ENCODE measurements around the gene ACVR2B.

ACVR2B gene

GRCh38 chr3:38522002-38522401, 68.3 kb downstream of the ACVR2B start:
- Histone ChIP-seq H3K9ac (ENCODE audit: low read length in 5 of 5) (no peak overlapping the region), H3K27me3 (ENCODE audit: control insufficient read depth in 5 of 5, insufficient read depth in 4 of 5, low read length in 5 of 5) (no peaks in the 10 kb centered on the region), H3K36me3 (ENCODE audit: control insufficient read depth in 5 of 5, insufficient read depth in 5 of 5, low read length in 5 of 5) (peaks cover 16 to 41% (median 23%) of the 10 kb centered on the region in 5 donors), H3K9me3 (ENCODE audit: control insufficient read depth in 5 of 5, low read length in 5 of 5) (no peaks in the 10 kb centered on the region), H3K4me3 (ENCODE audit: low read depth in 1 of 5, low read length in 5 of 5) (no peak overlapping the region), H3K27ac (ENCODE audit: low read depth, low read length) (no peak overlapping the region), H3K4me1 (ENCODE audit: control insufficient read depth in 5 of 5, insufficient read depth in 5 of 5, low read length in 5 of 5) (peaks cover 0 to 3% (median 0%) of the 10 kb centered on the region in 5 donors)

- Histone ChIP-seq H3K4me1 (ENCODE audit: control insufficient read depth in 5 of 5, insufficient read depth in 5 of 5, low read length in 5 of 5) (peaks cover 0 to 9% (median 7%) of the 10 kb centered on the region in 5 donors), H3K27ac (ENCODE audit: low read depth, low read length) (no peak overlapping the region), H3K9ac (ENCODE audit: low read length in 5 of 5) (no peak overlapping the region), H3K36me3 (ENCODE audit: control insufficient read depth in 5 of 5, insufficient read depth in 5 of 5, low read length in 5 of 5) (peaks cover 16 to 43% (median 20%) of the 10 kb centered on the region in 5 donors), H3K4me3 (ENCODE audit: low read depth in 1 of 5, low read length in 5 of 5) (no peak overlapping the region), H3K9me3 (ENCODE audit: control insufficient read depth in 5 of 5, low read length in 5 of 5) (no peaks in the 10 kb centered on the region), H3K27me3 (ENCODE audit: control insufficient read depth in 5 of 5, insufficient read depth in 4 of 5, low read length in 5 of 5) (no peaks in the 10 kb centered on the region)
Measured at GRCh38 chr3:38524141-38524739, 70.5 kb downstream of the ACVR2B start.

GRCh38 chr3:38526792-38527191, 73.1 kb downstream of the ACVR2B start:
- Histone ChIP-seq H3K9ac (ENCODE audit: low read length in 5 of 5) (no peak overlapping the region), H3K4me1 (ENCODE audit: control insufficient read depth in 5 of 5, insufficient read depth in 5 of 5, low read length in 5 of 5) (peaks cover 0 to 9% (median 5%) of the 10 kb centered on the region in 5 donors), H3K27ac (ENCODE audit: low read depth, low read length) (no peak overlapping the region), H3K9me3 (ENCODE audit: control insufficient read depth in 5 of 5, low read length in 5 of 5) (no peaks in the 10 kb centered on the region), H3K4me3 (ENCODE audit: low read depth in 1 of 5, low read length in 5 of 5) (no peak overlapping the region), H3K27me3 (ENCODE audit: control insufficient read depth in 5 of 5, insufficient read depth in 4 of 5, low read length in 5 of 5) (no peaks in the 10 kb centered on the region), H3K36me3 (ENCODE audit: control insufficient read depth in 5 of 5, insufficient read depth in 5 of 5, low read length in 5 of 5) (peaks cover 13 to 42% (median 20%) of the 10 kb centered on the region in 5 donors)

- H3K4me3 ChIP-seq (ENCODE audit: low read depth in 1 of 5, low read length in 5 of 5): no peak overlapping the region
- H3K27ac ChIP-seq (ENCODE audit: low read depth, low read length): no peak overlapping the region
- no peaks in the 10 kb centered on the region for H3K27me3 ChIP-seq (ENCODE audit: control insufficient read depth in 5 of 5, insufficient read depth in 4 of 5, low read length in 5 of 5)
- H3K9me3 ChIP-seq (ENCODE audit: control insufficient read depth in 5 of 5, low read length in 5 of 5): no peaks in the 10 kb centered on the region
- H3K9ac ChIP-seq (ENCODE audit: low read length in 5 of 5): no peak overlapping the region
- peaks cover 0 to 9% (median 5%) of the 10 kb centered on the region in 5 donors for H3K4me1 ChIP-seq (ENCODE audit: control insufficient read depth in 5 of 5, insufficient read depth in 5 of 5, low read length in 5 of 5)
- H3K36me3 ChIP-seq (ENCODE audit: control insufficient read depth in 5 of 5, insufficient read depth in 5 of 5, low read length in 5 of 5): peaks cover 13 to 33% (median 17%) of the 10 kb centered on the region in 5 donors
Measured at GRCh38 chr3:38528457-38528856, 74.8 kb downstream of the ACVR2B start.

- no peaks in the 10 kb centered on the region for H3K27me3 ChIP-seq (ENCODE audit: control insufficient read depth in 5 of 5, insufficient read depth in 4 of 5, low read length in 5 of 5)
- peaks cover 0 to 4% (median 0%) of the 10 kb centered on the region in 5 donors for H3K9me3 ChIP-seq (ENCODE audit: control insufficient read depth in 5 of 5, low read length in 5 of 5)
- H3K27ac ChIP-seq (ENCODE audit: low read depth, low read length): no peak overlapping the region
- H3K4me3 ChIP-seq (ENCODE audit: low read depth in 1 of 5, low read length in 5 of 5): no peak overlapping the region
- peaks cover 0 to 14% (median 10%) of the 10 kb centered on the region in 5 donors for H3K4me1 ChIP-seq (ENCODE audit: control insufficient read depth in 5 of 5, insufficient read depth in 5 of 5, low read length in 5 of 5)
- H3K9ac ChIP-seq (ENCODE audit: low read length in 5 of 5): no peak overlapping the region
- peaks cover 0 to 7% (median 0%) of the 10 kb centered on the region in 5 donors for H3K36me3 ChIP-seq (ENCODE audit: control insufficient read depth in 5 of 5, insufficient read depth in 5 of 5, low read length in 5 of 5)
Measured at GRCh38 chr3:38532529-38532928, 78.8 kb downstream of the ACVR2B start.

- Histone ChIP-seq H3K9me3 (ENCODE audit: control insufficient read depth in 5 of 5, low read length in 5 of 5) (peaks cover 0 to 4% (median 0%) of the 10 kb centered on the region in 5 donors), H3K4me3 (ENCODE audit: low read depth in 1 of 5, low read length in 5 of 5) (no peak overlapping the region), H3K27ac (ENCODE audit: low read depth, low read length) (no peak overlapping the region), H3K4me1 (ENCODE audit: control insufficient read depth in 5 of 5, insufficient read depth in 5 of 5, low read length in 5 of 5) (peaks cover 0 to 9% (median 9%) of the 10 kb centered on the region in 5 donors), H3K9ac (ENCODE audit: low read length in 5 of 5) (no peak overlapping the region), H3K27me3 (ENCODE audit: control insufficient read depth in 5 of 5, insufficient read depth in 4 of 5, low read length in 5 of 5) (no peaks in the 10 kb centered on the region), H3K36me3 (ENCODE audit: control insufficient read depth in 5 of 5, insufficient read depth in 5 of 5, low read length in 5 of 5) (peaks cover 0 to 4% (median 0%) of the 10 kb centered on the region in 5 donors)
Measured at GRCh38 chr3:38533285-38533976, 79.7 kb downstream of the ACVR2B start.

- Histone ChIP-seq H3K9me3 (ENCODE audit: control insufficient read depth in 5 of 5, low read length in 5 of 5) (peaks cover 0 to 4% (median 0%) of the 10 kb centered on the region in 5 donors), H3K27me3 (ENCODE audit: control insufficient read depth in 5 of 5, insufficient read depth in 4 of 5, low read length in 5 of 5) (no peaks in the 10 kb centered on the region), H3K9ac (ENCODE audit: low read length in 5 of 5) (no peak overlapping the region), H3K27ac (ENCODE audit: low read depth, low read length) (no peak overlapping the region), H3K4me3 (ENCODE audit: low read depth in 1 of 5, low read length in 5 of 5) (no peak overlapping the region), H3K4me1 (ENCODE audit: control insufficient read depth in 5 of 5, insufficient read depth in 5 of 5, low read length in 5 of 5) (peaks cover 0 to 10% (median 5%) of the 10 kb centered on the region in 5 donors), H3K36me3 (ENCODE audit: control insufficient read depth in 5 of 5, insufficient read depth in 5 of 5, low read length in 5 of 5) (peaks cover 0 to 2% (median 0%) of the 10 kb centered on the region in 5 donors)
Measured at GRCh38 chr3:38534180-38534579, 80.5 kb downstream of the ACVR2B start.

GRCh38 chr3:38534604-38535003, 80.9 kb downstream of the ACVR2B start:
- H3K27me3 ChIP-seq (ENCODE audit: control insufficient read depth in 5 of 5, insufficient read depth in 4 of 5, low read length in 5 of 5): no peaks in the 10 kb centered on the region
- no peak overlapping the region for H3K4me3 ChIP-seq (ENCODE audit: low read depth in 1 of 5, low read length in 5 of 5)
- H3K9ac ChIP-seq (ENCODE audit: low read length in 5 of 5): no peak overlapping the region
- peaks cover 0 to 2% (median 0%) of the 10 kb centered on the region in 5 donors for H3K36me3 ChIP-seq (ENCODE audit: control insufficient read depth in 5 of 5, insufficient read depth in 5 of 5, low read length in 5 of 5)
- peaks cover 0 to 10% (median 5%) of the 10 kb centered on the region in 5 donors for H3K4me1 ChIP-seq (ENCODE audit: control insufficient read depth in 5 of 5, insufficient read depth in 5 of 5, low read length in 5 of 5)
- H3K27ac ChIP-seq (ENCODE audit: low read depth, low read length): no peak overlapping the region
- peaks cover 0 to 4% (median 0%) of the 10 kb centered on the region in 5 donors for H3K9me3 ChIP-seq (ENCODE audit: control insufficient read depth in 5 of 5, low read length in 5 of 5)

- Histone ChIP-seq H3K9me3 (ENCODE audit: control insufficient read depth in 5 of 5, low read length in 5 of 5) (peaks cover 0 to 4% (median 0%) of the 10 kb centered on the region in 5 donors), H3K36me3 (ENCODE audit: control insufficient read depth in 5 of 5, insufficient read depth in 5 of 5, low read length in 5 of 5) (peaks cover 0 to 2% (median 0%) of the 10 kb centered on the region in 5 donors)
Measured at GRCh38 chr3:38536671-38537070, 83.0 kb downstream of the ACVR2B start.

GRCh38 chr3:38538773-38539353, 85.2 kb downstream of the ACVR2B start:
- Histone ChIP-seq H3K4me1 (ENCODE audit: control insufficient read depth in 5 of 5, insufficient read depth in 5 of 5, low read length in 5 of 5) (peaks cover 0 to 11% (median 9%) of the 10 kb centered on the region in 5 donors), H3K4me3 (ENCODE audit: low read depth in 1 of 5, low read length in 5 of 5) (no peak overlapping the region)

More at GRCh38 chr3:38536671-38537070, 83.0 kb downstream of the ACVR2B start:
- peaks cover 0 to 10% (median 5%) of the 10 kb centered on the region in 5 donors for H3K4me1 ChIP-seq (ENCODE audit: control insufficient read depth in 5 of 5, insufficient read depth in 5 of 5, low read length in 5 of 5)
- no peak overlapping the region for H3K4me3 ChIP-seq (ENCODE audit: low read depth in 1 of 5, low read length in 5 of 5)
- H3K27me3 ChIP-seq (ENCODE audit: control insufficient read depth in 5 of 5, insufficient read depth in 4 of 5, low read length in 5 of 5): no peaks in the 10 kb centered on the region
- H3K9ac ChIP-seq (ENCODE audit: low read length in 5 of 5): no peak overlapping the region
- no peak overlapping the region for H3K27ac ChIP-seq (ENCODE audit: low read depth, low read length)

More at GRCh38 chr3:38538773-38539353, 85.2 kb downstream of the ACVR2B start:
- Histone ChIP-seq H3K36me3 (ENCODE audit: control insufficient read depth in 5 of 5, insufficient read depth in 5 of 5, low read length in 5 of 5) (peaks cover 0 to 2% (median 0%) of the 10 kb centered on the region in 5 donors), H3K9ac (ENCODE audit: low read length in 5 of 5) (no peak overlapping the region), H3K27me3 (ENCODE audit: control insufficient read depth in 5 of 5, insufficient read depth in 4 of 5, low read length in 5 of 5) (peaks cover 0 to 3% (median 0%) of the 10 kb centered on the region in 5 donors), H3K27ac (ENCODE audit: low read depth, low read length) (no peak overlapping the region), H3K9me3 (ENCODE audit: control insufficient read depth in 5 of 5, low read length in 5 of 5) (peaks cover 0 to 4% (median 0%) of the 10 kb centered on the region in 5 donors)
